H9 (cell line): ENCODE results near the gene C11orf16. TPM values are rescaled to one million over a fixed set of nuclear protein-coding genes. Genes with fewer than 3 reads are reported as not detected.

Source experiments
- DNase-seq: peaks from one replicate; pipeline ENCODE4 v3.0.0-alpha.2; 2017
- H2AFZ ChIP-seq: one replicate; pipeline ENCODE4 v1.6.1; 2013; ENCODE audit warnings: mild to moderate bottlenecking, low read length, control low read depth, moderate library complexity
- H2AK5ac ChIP-seq: 2 replicates; pipeline ENCODE4 v1.6.1; 2013; ENCODE audit warnings: low read length, control low read depth, mixed read lengths; ENCODE audit not compliant: insufficient read length
- H2BK120ac ChIP-seq: one replicate; pipeline ENCODE4 v1.6.1; 2013; ENCODE audit warnings: low read depth, mild to moderate bottlenecking, low read length, control low read depth, inconsistent platforms; ENCODE audit not compliant: poor library complexity, severe bottlenecking
- H2BK12ac ChIP-seq: 2 replicates; pipeline ENCODE4 v1.6.1; 2013; ENCODE audit warnings: low read length, control low read depth, mixed read lengths, low read depth; ENCODE audit not compliant: insufficient read length
- H2BK15ac ChIP-seq: 2 replicates; pipeline ENCODE4 v1.6.1; 2013; ENCODE audit warnings: low read depth, low read length, control low read depth
- H2BK20ac ChIP-seq: one replicate; pipeline ENCODE4 v1.6.1; 2013; ENCODE audit warnings: low read depth, mild to moderate bottlenecking, low read length, control low read depth, inconsistent platforms; ENCODE audit not compliant: poor library complexity, severe bottlenecking
- H2BK5ac ChIP-seq: 2 replicates; pipeline ENCODE4 v1.6.1; 2013; ENCODE audit warnings: low read length, control low read depth, mixed read lengths; ENCODE audit not compliant: insufficient read length
- H3K14ac ChIP-seq: 2 replicates; pipeline ENCODE4 v1.6.1; 2013; ENCODE audit warnings: low read length, control low read depth; ENCODE audit not compliant: insufficient read depth
- H3K18ac ChIP-seq: 2 replicates; pipeline ENCODE4 v1.6.1; 2013; ENCODE audit warnings: low read depth, mild to moderate bottlenecking, mixed read lengths, low read length, control low read depth; ENCODE audit not compliant: insufficient read length
- H3K23ac ChIP-seq: 2 replicates; pipeline ENCODE4 v1.6.1; 2013; ENCODE audit warnings: low read length, control low read depth, mixed read lengths, low read depth; ENCODE audit not compliant: insufficient read length
- H3K23me2 ChIP-seq: 2 replicates; pipeline ENCODE4 v1.6.1; 2013; ENCODE audit warnings: low read depth, mild to moderate bottlenecking, mixed read lengths, low read length, control low read depth; ENCODE audit not compliant: insufficient read length, poor library complexity, severe bottlenecking
- H3K27ac ChIP-seq: 2 replicates; pipeline ENCODE4 v1.5.1; 2013; ENCODE audit warnings: low read length, control low read depth, mixed read lengths, low read depth; ENCODE audit not compliant: insufficient read length
- H3K27me3 ChIP-seq: 2 replicates; pipeline ENCODE4 v1.6.1; 2013; ENCODE audit warnings: low read length, control low read depth, inconsistent platforms; ENCODE audit not compliant: insufficient read depth
- H3K4ac ChIP-seq: 2 replicates; pipeline ENCODE4 v1.6.1; 2013; ENCODE audit warnings: low read depth, mild to moderate bottlenecking, control low read depth, inconsistent platforms, low read length, moderate library complexity
- H3K4me1 ChIP-seq: 2 replicates; pipeline ENCODE4 v1.6.1; 2013; ENCODE audit warnings: low read length, control low read depth, inconsistent platforms; ENCODE audit not compliant: insufficient read depth
- H3K4me2 ChIP-seq: 2 replicates; pipeline ENCODE4 v1.6.1; 2013; ENCODE audit warnings: low read length, control low read depth, mixed read lengths; ENCODE audit not compliant: insufficient read length, insufficient read depth
- H3K56ac ChIP-seq: 2 replicates; pipeline ENCODE4 v1.6.1; 2013; ENCODE audit warnings: low read depth, mild to moderate bottlenecking, mixed read lengths, low read length, control low read depth; ENCODE audit not compliant: insufficient read length
- H3K79me1 ChIP-seq: 2 replicates; pipeline ENCODE4 v1.6.1; 2013; ENCODE audit warnings: low read depth, mild to moderate bottlenecking, moderate library complexity, low read length, control low read depth, inconsistent platforms; ENCODE audit not compliant: insufficient read depth, poor library complexity, severe bottlenecking
- H3K79me2 ChIP-seq: 2 replicates; pipeline ENCODE4 v1.6.1; 2013; ENCODE audit warnings: low read length, control low read depth, inconsistent platforms; ENCODE audit not compliant: insufficient read depth
- H3K9ac ChIP-seq: 2 replicates; pipeline ENCODE4 v1.6.1; 2013; ENCODE audit warnings: low read length, control low read depth, mixed read lengths; ENCODE audit not compliant: insufficient read length; ENCODE audit errors: extremely low read depth
- H3K9me3 ChIP-seq: one replicate; pipeline ENCODE4 v1.6.1; 2013; ENCODE audit warnings: low read depth, low read length, inconsistent platforms; ENCODE audit not compliant: control insufficient read depth
- H3T11ph ChIP-seq: one replicate; pipeline ENCODE4 v1.6.1; 2013; ENCODE audit warnings: mild to moderate bottlenecking, low read length, control low read depth, inconsistent platforms
- H4K20me1 ChIP-seq: one replicate; pipeline ENCODE4 v1.6.1; 2013; ENCODE audit not compliant: control insufficient read depth, insufficient read length, insufficient read depth
- H4K5ac ChIP-seq: 2 replicates; pipeline ENCODE4 v1.6.1; 2013; ENCODE audit warnings: low read depth, mild to moderate bottlenecking, mixed read lengths, low read length, control low read depth; ENCODE audit not compliant: insufficient read length
- H4K8ac ChIP-seq: replicated peaks from 2 replicates; pipeline ENCODE4 v1.6.1; 2013; ENCODE audit warnings: low read length, control low read depth, mixed read lengths, low read depth; ENCODE audit not compliant: insufficient read length
- H4K91ac ChIP-seq: 2 replicates; pipeline ENCODE4 v1.6.1; 2013; ENCODE audit warnings: low read depth, mild to moderate bottlenecking, moderate library complexity, mixed read lengths, low read length, control low read depth; ENCODE audit not compliant: insufficient read length
- H3K27ac Mint-ChIP-seq, 3 experiments: 2 replicates in 2 of 3; 3 replicates in 1 of 3; pipeline ENCODE4 v1.8.0; 2020 to 2021; ENCODE audit warnings: mixed read lengths in 3 of 3, mild to moderate bottlenecking in 1 of 3, moderate library complexity in 1 of 3
- H3K27me3 Mint-ChIP-seq: 2 replicates; pipeline ENCODE4 v1.8.0; 2021; ENCODE audit warnings: low read depth, mild to moderate bottlenecking, moderate library complexity, mixed read lengths
- H3K36me3 Mint-ChIP-seq, 3 experiments: 2 replicates in 2 of 3; 3 replicates in 1 of 3; pipeline ENCODE4 v1.8.0; 2020 to 2021; ENCODE audit warnings: low read depth in 3 of 3, mixed read lengths in 3 of 3; ENCODE audit not compliant: insufficient read depth in 1 of 3
- H3K4me1 Mint-ChIP-seq, 2 experiments: 2 replicates each; pipeline ENCODE4 v1.8.0; 2020; ENCODE audit warnings: mixed read lengths in 2 of 2
- H3K4me3 Mint-ChIP-seq, 2 experiments: 2 replicates in 1 of 2; 3 replicates in 1 of 2; pipeline ENCODE4 v1.8.0; 2020 to 2021; ENCODE audit warnings: mild to moderate bottlenecking in 2 of 2, mixed read lengths in 2 of 2, moderate library complexity in 1 of 2
- H3K9me3 Mint-ChIP-seq, 2 experiments: 2 replicates in 1 of 2; 3 replicates in 1 of 2; pipeline ENCODE4 v1.8.0; 2020; ENCODE audit warnings: mild to moderate bottlenecking in 2 of 2, mixed read lengths in 2 of 2, moderate library complexity in 1 of 2
- CTCF ChIP-seq: fragments of 200-600 bp; sonication (generic); conservative IDR thresholded peaks from 3 replicates; pipeline ENCODE4 v1.8.0; 2021; ENCODE audit warnings: antibody characterized with exemption, mild to moderate bottlenecking
- WGBS: extraction: QIAGEN DNeasy Blood & Tissue Kit; methylation state at CpG from one replicate; pipeline ENCODE4 v1.1.7; 2013; ENCODE audit warnings: missing lambda C conversion rate, low lambda C conversion rate, mixed read lengths; ENCODE audit not compliant: insufficient read length; ENCODE audit errors: extremely low coverage; 5-methylcytosine and 5-hydroxymethylcytosine counted together
- total RNA-seq: library from RNA; stranded (reverse); gene quantifications from 2 replicates; pipeline ENCODE4 v1.2.1, GENCODE V29; 2021

Gene C11orf16
- total RNA-seq, 1 experiment from 2014 or later, result 0.15 TPM

DNA sequence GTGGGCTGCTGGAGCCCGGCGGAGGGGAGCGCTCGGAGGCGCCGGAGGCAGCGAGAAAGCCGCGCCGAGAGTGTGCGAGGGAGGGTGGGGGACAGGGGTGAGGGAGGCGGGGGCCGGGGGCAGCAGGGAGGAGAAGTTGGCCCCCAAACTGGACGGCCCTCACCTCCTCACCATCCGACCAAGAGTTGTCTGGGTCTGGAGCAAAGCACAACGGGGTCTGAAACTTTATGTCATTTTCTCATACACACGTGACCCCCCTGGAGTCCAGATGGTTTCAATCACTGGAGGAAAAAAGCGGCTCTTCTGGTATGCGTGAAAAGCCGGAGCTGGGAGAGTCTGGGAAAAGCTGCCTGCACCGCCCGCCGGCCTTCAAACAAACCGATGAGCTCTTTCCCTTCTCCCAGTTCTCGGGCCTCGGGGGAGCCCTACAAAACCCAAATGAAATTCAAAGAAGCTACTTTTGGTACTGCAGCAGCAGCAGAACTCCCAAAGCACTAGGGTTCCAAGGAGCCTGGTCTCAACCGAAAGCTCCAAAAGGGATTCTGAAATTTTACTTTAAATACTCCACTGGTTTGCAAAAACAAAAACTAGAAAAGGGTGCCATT lies 61.5 kb downstream of the C11orf16 start:
- no peaks in the 10 kb centered on the region for H3K4me1 ChIP-seq

More for the DNA sequence above, 61.5 kb downstream of the C11orf16 start:
- H3K79me1 ChIP-seq, result no peaks in the 10 kb centered on the region
- no peak overlapping the region for H2BK15ac ChIP-seq
- no peak overlapping the region for H2AFZ ChIP-seq
- H3K27me3 Mint-ChIP-seq, result peaks cover 5% of the 10 kb centered on the region; the same call in 1 of the 2 replicates
- no peak overlapping the region for H3K56ac ChIP-seq
- no peak overlapping the region for H4K91ac ChIP-seq
- 0 out of 7 replicates have a peak overlapping the region, but pooled peaks of 1 of the 3 experiments have one; percentile 22 for H3K27ac Mint-ChIP-seq
- no peak overlapping the region for H2BK12ac ChIP-seq
- no peak overlapping the region for H3K18ac ChIP-seq
- no peaks in the 10 kb centered on the region for H4K20me1 ChIP-seq
- WGBS, result no CpG with 5 or more reads among the region's 27 CpGs
- peak overlapping the region; percentile 80 to 84 for H3K4me3 Mint-ChIP-seq
- TF ChIP-seq CTCF, result no peak
- no peaks in the 10 kb centered on the region for H3K9me3 Mint-ChIP-seq
- no peaks in the 10 kb centered on the region for H3K27me3 ChIP-seq
- no peaks in the 10 kb centered on the region for H3K36me3 Mint-ChIP-seq
- H3T11ph ChIP-seq, result no peak overlapping the region
- H4K5ac ChIP-seq, result no peak overlapping the region
- peaks cover 16 to 22% of the 10 kb centered on the region in 2 experiments for H3K4me1 Mint-ChIP-seq
- no peak overlapping the region for H3K27ac ChIP-seq
- no peak overlapping the region for H2AK5ac ChIP-seq
- no peak overlapping the region for H2BK5ac ChIP-seq
- no peaks in the 10 kb centered on the region for H3K9me3 ChIP-seq
- H3K79me2 ChIP-seq, result no peaks in the 10 kb centered on the region
- H3K9ac ChIP-seq, result peak overlapping the region; percentile 47
- no peak overlapping the region for H2BK120ac ChIP-seq
- H3K4me2 ChIP-seq, result peak overlapping the region; percentile 82
- H3K23me2 ChIP-seq, result peaks cover 6% of the 10 kb centered on the region
- no peak overlapping the region for H2BK20ac ChIP-seq
- peak; percentile 66 for DNase-seq
- H3K14ac ChIP-seq, result peak overlapping the region; percentile 1; the same call in 1 of the 2 replicates
- no peak overlapping the region for H3K23ac ChIP-seq
- no peak overlapping the region for H3K4ac ChIP-seq
- no peak overlapping the region for H4K8ac ChIP-seq
